Activated CD8-positive, alpha-beta T cell treated with anti-CD3 and anti-CD28 coated beads for 36 hours (primary cell): ENCODE data around the gene TBX4. TPM values are rescaled to one million over a fixed set of nuclear protein-coding genes. Genes with fewer than 3 reads are reported as not detected.

Source experiments
- ATAC-seq: fragments of 200-7000 bp; cut with Tn5 transposase; one replicate; pipeline ENCODE4 v1.10.0; 2021; ENCODE audit warnings: mild to moderate bottlenecking, moderate library complexity
- CTCF ChIA-PET: fragments of 350-600 bp; sonication (Branson Sonifier 250); formaldehyde crosslinking; loops from one replicate; lab custom pipeline; 2021; ENCODE audit warnings: antibody characterized with exemption; lab: Charles Lee
- POLR2A ChIA-PET: fragments of 350-600 bp; sonication (Branson Sonifier 250); formaldehyde crosslinking; loops from one replicate; lab custom pipeline; 2021; ENCODE audit warnings: antibody characterized with exemption; lab: Charles Lee
- DNase-seq: peaks from one replicate; pipeline ENCODE4 v3.0.0-alpha.2; 2020
- H3K27ac Mint-ChIP-seq: one replicate; pipeline ENCODE4 v1.8.0; 2021; ENCODE audit warnings: mild to moderate bottlenecking, mixed read lengths
- H3K27me3 Mint-ChIP-seq: one replicate; pipeline ENCODE4 v1.8.0; 2021; ENCODE audit warnings: mixed read lengths
- H3K36me3 Mint-ChIP-seq: one replicate; pipeline ENCODE4 v1.8.0; 2021; ENCODE audit warnings: low read depth, mixed read lengths
- H3K4me1 Mint-ChIP-seq: one replicate; pipeline ENCODE4 v1.8.0; 2021; ENCODE audit warnings: low read depth, mixed read lengths
- H3K4me3 Mint-ChIP-seq: one replicate; pipeline ENCODE4 v1.8.0; 2021; ENCODE audit warnings: mild to moderate bottlenecking, moderate library complexity, mixed read lengths
- H3K9me3 Mint-ChIP-seq: one replicate; pipeline ENCODE4 v1.8.0; 2021; ENCODE audit warnings: mixed read lengths
- CTCF ChIP-seq: fragments of 200-600 bp; IDR thresholded peaks from one replicate; pipeline ENCODE4 v1.8.0; 2022; ENCODE audit warnings: antibody characterized with exemption, mild to moderate bottlenecking
- intact Hi-C: fragments of 100-400 bp; cut with micrococcal nuclease; formaldehyde crosslinking; loops from one replicate; pipeline ENCODE4 v1.10.0; 2022
- total RNA-seq, 2 experiments: library from RNA; stranded (reverse); gene quantifications; one replicate each; pipeline ENCODE4 v1.2.3, GENCODE V29; 2021

The TBX4 gene
- total RNA-seq, 2 experiments from 2014 or later, result not detected

- TF ChIP-seq CTCF, result no peak
- Mint-ChIP-seq H3K27ac (no peak overlapping the region), H3K27me3 (peaks cover 82% of the 10 kb centered on the region), H3K9me3 (no peaks in the 10 kb centered on the region), H3K36me3 (no peaks in the 10 kb centered on the region), H3K4me1 (peaks cover 30% of the 10 kb centered on the region), H3K4me3 (peak overlapping the region; percentile 46)
- POLR2A ChIA-PET, result no interaction called here
- DNase-seq (no peak), ATAC-seq (no peak)
- intact Hi-C loops, result no loop called here
- CTCF ChIA-PET, result no interaction called here
These were observed 5.2 kb downstream of the TBX4 start for GRCh38 chr17:61457226-61457983.

- ChIA-PET POLR2A (interaction anchor here (1.3 kb wide), 1 partner anchor 10 kb away, joined by 4 read pairs; no protein-coding TSS in a partner anchor), CTCF (no interaction called here)
- Mint-ChIP-seq H3K9me3 (no peaks in the 10 kb centered on the region), H3K4me3 (no peak overlapping the region), H3K27ac (no peak overlapping the region), H3K27me3 (peaks cover 81% of the 10 kb centered on the region), H3K36me3 (no peaks in the 10 kb centered on the region), H3K4me1 (peaks cover 30% of the 10 kb centered on the region)
- TF ChIP-seq CTCF, result no peak
- no peak for DNase-seq
- no peak for ATAC-seq
- intact Hi-C loops, result no loop called here
These were observed 5.8 kb downstream of the TBX4 start for GRCh38 chr17:61458000-61458399.

GRCh38 chr17:61458421-61459141 lies 6.4 kb downstream of the TBX4 start:
- Mint-ChIP-seq H3K27ac (no peak overlapping the region), H3K9me3 (no peaks in the 10 kb centered on the region), H3K27me3 (peaks cover 81% of the 10 kb centered on the region), H3K36me3 (no peaks in the 10 kb centered on the region), H3K4me1 (peaks cover 30% of the 10 kb centered on the region), H3K4me3 (no peak overlapping the region)
- TF ChIP-seq CTCF, result no peak
- ATAC-seq, result no peak
- intact Hi-C loops, result no loop called here
- ChIA-PET POLR2A (interaction anchor here (1.3 kb wide), 1 partner anchor 10 kb away, joined by 4 read pairs; no protein-coding TSS in a partner anchor), CTCF (no interaction called here)
- no peak for DNase-seq

GRCh38 chr17:61459142-61459809 lies 7.1 kb downstream of the TBX4 start:
- ATAC-seq, result no peak
- Mint-ChIP-seq H3K4me3 (no peak overlapping the region), H3K4me1 (peaks cover 27% of the 10 kb centered on the region), H3K9me3 (no peaks in the 10 kb centered on the region), H3K27ac (no peak overlapping the region), H3K27me3 (peaks cover 74% of the 10 kb centered on the region), H3K36me3 (no peaks in the 10 kb centered on the region)
- no peak for DNase-seq
- ChIA-PET POLR2A (interaction anchor here (1.3 to 1.4 kb wide), 2 partner anchors 9 to 12 kb away, joined by 4 to 5 read pairs; no protein-coding TSS in a partner anchor), CTCF (no interaction called here)
- no peak for TF ChIP-seq CTCF
- intact Hi-C loops, result no loop called here
